Left hindlimb (tissue), 1 donor: ENCODE data around the gene FBXW5.

Experiments
- DNase-seq: peaks from one replicate; pipeline ENCODE4 v3.0.0-alpha.2; 2018

Gene FBXW5

GRCh38 chr9:136902259-136902821, 42.2 kb downstream of the FBXW5 start:
- DNase-seq = no peak

GRCh38 chr9:136901516-136902258, 42.9 kb downstream of the FBXW5 start:
- DNase-seq = no peak

- DNase-seq = no peak
These were observed 43.5 kb downstream of the FBXW5 start for GRCh38 chr9:136900988-136901515.

GRCh38 chr9:136900556-136900955, 44.0 kb downstream of the FBXW5 start:
- no peak for DNase-seq

GRCh38 chr9:136899196-136899595, 45.3 kb downstream of the FBXW5 start:
- DNase-seq = no peak

DNA sequence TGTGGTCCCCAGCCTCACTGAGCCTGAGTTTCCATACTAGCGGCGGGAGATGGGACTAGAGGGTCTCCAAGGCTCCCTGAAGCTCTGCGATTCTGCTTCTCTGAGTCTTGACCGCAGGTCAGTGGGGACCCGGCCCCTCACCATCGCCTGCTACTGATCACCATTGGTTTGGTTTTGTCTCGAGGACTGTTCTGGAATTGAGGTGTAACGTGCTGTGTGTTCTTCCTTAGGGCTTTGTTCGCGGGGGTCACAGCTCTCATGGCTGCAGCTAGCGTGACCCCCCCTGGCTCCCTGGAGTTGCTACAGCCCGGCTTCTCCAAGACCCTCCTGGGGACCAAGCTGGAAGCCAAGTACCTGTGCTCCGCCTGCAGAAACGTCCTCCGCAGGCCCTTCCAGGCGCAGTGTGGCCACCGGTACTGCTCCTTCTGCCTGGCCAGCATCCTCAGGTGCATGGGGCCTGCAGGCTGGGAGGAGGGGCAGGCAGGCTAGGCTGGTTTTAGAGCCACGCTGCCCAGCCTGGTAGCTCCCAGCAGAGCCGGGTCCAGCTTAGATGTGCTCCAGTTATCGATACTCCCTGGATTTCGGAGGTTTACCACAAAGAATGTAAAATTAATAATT, 45.9 kb downstream of the FBXW5 start:
- no peak for DNase-seq

DNA sequence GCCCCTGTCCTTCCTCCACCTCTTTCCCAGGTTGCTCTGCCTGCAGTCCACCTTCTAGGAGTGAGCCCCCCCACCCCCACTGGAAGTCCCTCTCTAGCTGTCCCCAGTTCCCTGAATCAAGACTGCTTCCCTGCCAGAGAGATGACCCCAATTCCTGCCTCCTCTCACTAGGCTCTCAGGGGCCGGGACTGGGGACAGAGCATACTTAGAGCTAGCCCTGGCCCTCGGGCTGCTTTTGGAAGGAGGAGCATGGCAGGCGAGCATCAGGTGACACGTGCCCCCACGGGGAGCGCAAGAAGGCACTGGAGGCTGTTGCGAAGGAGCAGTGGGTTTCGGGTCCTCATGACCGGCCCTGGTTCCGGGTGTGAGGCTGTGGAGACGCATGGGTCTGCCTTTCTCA, 48.5 kb downstream of the FBXW5 start:
- no peak for DNase-seq

- DNase-seq = no peak
These were observed 53.9 kb downstream of the FBXW5 start for GRCh38 chr9:136890661-136891060.
